ENCODE results near the gene AKAP4. TPM values are rescaled to one million over a fixed set of nuclear protein-coding genes. Genes with fewer than 3 reads are reported as not detected.

The AKAP4 gene, protein sequence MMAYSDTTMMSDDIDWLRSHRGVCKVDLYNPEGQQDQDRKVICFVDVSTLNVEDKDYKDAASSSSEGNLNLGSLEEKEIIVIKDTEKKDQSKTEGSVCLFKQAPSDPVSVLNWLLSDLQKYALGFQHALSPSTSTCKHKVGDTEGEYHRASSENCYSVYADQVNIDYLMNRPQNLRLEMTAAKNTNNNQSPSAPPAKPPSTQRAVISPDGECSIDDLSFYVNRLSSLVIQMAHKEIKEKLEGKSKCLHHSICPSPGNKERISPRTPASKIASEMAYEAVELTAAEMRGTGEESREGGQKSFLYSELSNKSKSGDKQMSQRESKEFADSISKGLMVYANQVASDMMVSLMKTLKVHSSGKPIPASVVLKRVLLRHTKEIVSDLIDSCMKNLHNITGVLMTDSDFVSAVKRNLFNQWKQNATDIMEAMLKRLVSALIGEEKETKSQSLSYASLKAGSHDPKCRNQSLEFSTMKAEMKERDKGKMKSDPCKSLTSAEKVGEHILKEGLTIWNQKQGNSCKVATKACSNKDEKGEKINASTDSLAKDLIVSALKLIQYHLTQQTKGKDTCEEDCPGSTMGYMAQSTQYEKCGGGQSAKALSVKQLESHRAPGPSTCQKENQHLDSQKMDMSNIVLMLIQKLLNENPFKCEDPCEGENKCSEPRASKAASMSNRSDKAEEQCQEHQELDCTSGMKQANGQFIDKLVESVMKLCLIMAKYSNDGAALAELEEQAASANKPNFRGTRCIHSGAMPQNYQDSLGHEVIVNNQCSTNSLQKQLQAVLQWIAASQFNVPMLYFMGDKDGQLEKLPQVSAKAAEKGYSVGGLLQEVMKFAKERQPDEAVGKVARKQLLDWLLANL
- total RNA-seq (2014; rRNA removed; shearing (Covaris generic)): not detected in 2 replicates
- polyA plus RNA-seq (2015; cell fraction: cytosol; rRNA removed): not detected in 2 replicates
- polyA plus RNA-seq (2015; cell fraction: nucleus; rRNA removed): not detected in 2 replicates

DNA sequence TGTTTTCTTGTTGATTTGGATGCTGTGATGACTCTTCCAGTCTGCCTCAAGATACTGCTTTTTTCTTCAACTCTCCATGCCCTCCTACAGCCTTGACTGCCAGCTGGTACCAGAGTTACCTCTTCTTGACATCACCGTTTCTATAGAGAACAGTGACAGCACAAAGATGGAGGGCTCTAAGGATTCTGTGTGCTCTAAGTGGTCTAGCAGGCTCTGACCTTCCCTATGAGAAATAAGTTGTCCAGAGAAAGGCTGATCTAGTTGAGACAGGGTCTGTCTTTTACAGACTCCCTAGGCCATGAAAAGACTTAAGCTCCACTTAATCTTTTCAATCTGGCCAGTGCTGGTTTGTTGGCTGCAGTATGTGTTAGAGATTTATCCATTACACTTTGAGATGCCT lies at the start of gene AKAP4:
Gene AKAP4, minus strand, starts transcription at position 101 of the 400 bp plus-strand sequence. CDS start 118 bp downstream, outside the sequence.
- DNase-seq (ENCODE audit: low read depth, low spot score): no peak
- in situ Hi-C loops (cut with HindIII; ENCODE audit: low pct_unique_long_range_greater_than_20kb, low sequenced_read_pairs): no loop called here

DNA sequence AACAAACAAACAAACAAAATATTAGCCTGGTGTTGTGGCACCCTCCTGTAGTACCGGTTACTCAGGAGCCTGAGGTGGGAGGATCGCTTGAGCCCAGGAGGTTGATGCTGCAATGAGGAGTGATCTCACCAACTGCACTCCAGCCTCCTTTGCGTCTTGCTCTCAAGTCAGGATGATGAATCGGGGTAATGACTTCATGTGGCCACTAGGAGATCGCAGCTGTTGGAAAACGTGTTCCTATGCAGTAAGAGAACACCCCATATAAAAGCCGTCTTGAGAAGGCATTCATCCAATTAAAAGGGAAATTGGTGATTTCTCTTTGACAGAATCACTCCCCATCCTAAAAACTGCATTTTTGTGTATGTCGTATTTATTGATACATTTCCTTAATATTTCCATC lies 10.7 kb upstream of the AKAP4 start:
- in situ Hi-C loops (cut with HindIII; ENCODE audit: low pct_unique_long_range_greater_than_20kb, low sequenced_read_pairs): no loop called here
- peak; percentile 52 for DNase-seq (ENCODE audit: low read depth, low spot score)

DNA sequence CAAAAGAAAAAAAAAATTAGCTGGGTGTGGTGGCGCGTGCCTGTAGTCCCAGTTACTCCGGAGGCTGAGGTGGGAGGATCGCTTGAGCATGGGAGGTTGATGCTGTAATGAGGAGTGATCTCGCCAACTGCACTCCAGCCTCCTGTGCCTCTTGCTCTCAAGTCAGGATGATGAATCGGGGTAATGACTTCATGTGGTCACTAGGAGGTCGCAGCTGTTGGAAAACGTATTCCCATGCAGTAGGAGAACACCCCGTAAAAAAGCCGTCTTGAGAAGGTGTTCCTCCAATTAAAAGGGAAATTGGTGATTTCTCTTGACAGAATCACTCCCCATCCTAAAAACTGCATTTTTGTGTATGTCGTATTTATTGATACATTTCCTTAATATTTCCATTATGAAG lies 5.9 kb upstream of the AKAP4 start:
- in situ Hi-C loops (cut with HindIII; ENCODE audit: low pct_unique_long_range_greater_than_20kb, low sequenced_read_pairs): no loop called here
- no peak for DNase-seq (ENCODE audit: low read depth, low spot score)

DNA sequence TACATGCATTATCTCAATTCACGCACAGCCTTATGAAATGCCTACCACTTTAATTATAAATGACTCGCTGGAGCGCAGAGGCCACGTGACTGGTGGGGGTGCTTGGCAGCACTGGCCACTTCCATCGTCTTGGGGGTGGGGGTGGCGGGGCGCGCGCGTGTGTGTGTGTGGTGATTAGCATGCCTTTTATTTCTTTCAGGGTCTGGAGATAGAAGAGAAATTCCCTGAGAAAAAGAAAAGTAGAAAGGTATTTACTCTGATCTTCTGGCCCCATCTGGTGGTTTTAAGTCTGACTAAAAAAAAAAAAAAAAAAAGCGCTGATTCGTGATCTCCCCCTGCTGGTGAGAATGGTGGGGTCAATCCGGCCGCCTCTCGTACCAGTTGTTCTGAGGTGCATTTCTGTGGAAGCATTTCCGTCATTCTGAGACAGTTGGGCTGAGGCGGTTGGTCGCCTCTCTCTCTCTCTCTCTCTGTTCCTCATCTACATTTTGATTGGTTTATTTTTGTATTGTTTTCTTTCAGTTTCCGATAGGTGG lies 3.6 kb upstream of the AKAP4 start, which contains the start of gene CCNB3:
Gene CCNB3, plus strand, starts transcription at position 402 of the 536 bp plus-strand sequence. CDS start 80,399 bp downstream, outside the sequence.
- in situ Hi-C loops (cut with HindIII; ENCODE audit: low pct_unique_long_range_greater_than_20kb, low sequenced_read_pairs): no loop called here
- peak; percentile 72 for DNase-seq (ENCODE audit: low read depth, low spot score)

DNA sequence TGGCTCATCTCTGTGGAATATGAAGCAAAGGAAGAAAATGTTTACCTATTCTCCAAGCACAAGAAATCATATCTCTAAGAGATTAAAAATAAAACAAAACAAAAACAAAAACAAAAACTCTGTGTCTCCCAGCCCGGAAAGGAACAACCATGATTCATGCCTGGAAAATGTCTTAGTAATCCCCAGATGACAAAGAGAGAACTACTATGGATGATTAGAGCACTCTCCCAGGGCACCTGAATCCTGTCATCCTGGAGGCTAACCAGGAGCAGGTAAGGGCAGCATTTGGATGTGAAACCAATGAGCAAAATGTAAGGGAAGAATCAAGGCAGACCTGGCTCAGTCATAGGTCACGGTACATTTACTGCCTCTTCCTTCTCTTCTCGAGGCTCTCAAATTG lies 1.7 kb upstream of the AKAP4 start:
- in situ Hi-C loops (cut with HindIII; ENCODE audit: low pct_unique_long_range_greater_than_20kb, low sequenced_read_pairs): no loop called here
- no peak for DNase-seq (ENCODE audit: low read depth, low spot score)

DNA sequence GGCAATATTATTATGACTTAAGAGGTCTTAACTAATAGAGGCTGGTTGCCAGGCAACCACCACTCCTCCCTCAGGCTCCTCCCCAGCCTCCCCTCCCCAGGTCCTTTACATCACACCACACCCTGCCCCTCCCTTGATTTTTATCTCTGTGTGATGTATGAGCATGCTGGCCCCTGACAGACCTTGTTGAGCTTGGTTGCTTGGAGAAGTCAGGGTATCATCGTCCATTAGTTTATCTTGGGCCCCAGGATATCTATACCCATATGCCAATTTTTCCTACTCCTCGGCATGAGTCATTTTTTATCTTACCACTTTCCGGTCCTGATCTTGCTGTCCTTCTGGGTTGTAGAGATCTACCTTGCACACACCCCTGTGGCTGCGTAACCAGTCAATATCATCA lies 2.5 kb downstream of the AKAP4 start:
- in situ Hi-C loops (cut with HindIII; ENCODE audit: low pct_unique_long_range_greater_than_20kb, low sequenced_read_pairs): no loop called here
- no peak for DNase-seq (ENCODE audit: low read depth, low spot score)

DNA sequence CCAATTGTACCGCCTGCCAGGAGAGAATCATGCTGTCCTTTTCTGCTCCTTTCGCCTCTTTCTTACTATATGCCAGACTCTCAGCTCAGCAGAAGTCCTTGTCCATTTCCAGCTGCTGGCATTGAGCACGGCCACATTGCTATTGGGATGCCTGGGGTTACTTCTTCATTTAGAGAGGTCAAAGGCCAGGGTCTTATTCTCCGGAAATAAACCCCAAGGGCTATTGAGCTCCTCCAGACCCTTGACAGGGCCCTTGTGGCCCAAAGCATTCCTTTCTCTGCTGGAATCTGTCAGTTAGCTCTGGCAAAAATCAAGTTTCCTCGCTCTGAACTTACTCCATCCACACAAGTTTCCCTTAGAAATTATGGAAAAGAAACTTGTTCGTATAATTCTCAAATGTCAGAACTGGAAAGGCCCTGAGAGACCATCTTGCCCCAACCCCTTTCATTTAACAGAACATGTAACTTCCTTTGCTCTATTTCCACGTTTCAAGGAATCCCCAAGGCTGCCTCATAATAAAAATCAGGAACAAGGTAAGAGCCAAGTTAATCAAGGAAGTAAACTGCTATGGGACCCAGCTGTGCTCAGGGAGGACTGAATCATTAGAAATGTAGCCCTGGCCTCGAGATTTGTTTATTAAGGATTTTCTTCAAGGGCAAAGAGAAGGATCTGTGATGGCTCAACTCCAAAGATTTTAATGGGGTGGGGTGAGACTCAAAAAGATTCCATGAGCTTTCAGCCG lies 11.8 kb downstream of the AKAP4 start:
- DNase-seq (ENCODE audit: low read depth, low spot score): no peak
- in situ Hi-C loops (cut with HindIII; ENCODE audit: low pct_unique_long_range_greater_than_20kb, low sequenced_read_pairs): no loop called here

DNA sequence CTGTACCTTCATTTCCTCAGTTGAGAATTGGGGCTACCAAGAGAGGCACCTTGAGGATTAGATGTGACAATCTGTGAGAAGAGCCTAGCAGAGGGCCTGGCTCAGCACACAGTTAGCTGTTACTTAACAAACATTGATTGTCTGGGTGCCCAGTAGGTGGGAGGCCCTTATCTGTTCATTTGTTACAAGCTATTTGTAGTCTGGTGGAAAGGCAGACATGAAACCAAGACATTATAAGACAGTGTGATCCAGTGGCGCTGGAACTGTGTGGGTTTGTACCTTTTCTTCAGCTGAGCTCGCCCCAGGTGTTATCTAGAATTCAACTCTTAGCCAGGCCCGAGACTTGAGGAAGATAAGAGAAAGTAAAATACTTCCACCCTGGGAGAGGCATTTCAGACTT lies 16.9 kb downstream of the AKAP4 start:
- no peak for DNase-seq (ENCODE audit: low read depth, low spot score)
- in situ Hi-C loops (cut with HindIII; ENCODE audit: low pct_unique_long_range_greater_than_20kb, low sequenced_read_pairs): no loop called here

DNA sequence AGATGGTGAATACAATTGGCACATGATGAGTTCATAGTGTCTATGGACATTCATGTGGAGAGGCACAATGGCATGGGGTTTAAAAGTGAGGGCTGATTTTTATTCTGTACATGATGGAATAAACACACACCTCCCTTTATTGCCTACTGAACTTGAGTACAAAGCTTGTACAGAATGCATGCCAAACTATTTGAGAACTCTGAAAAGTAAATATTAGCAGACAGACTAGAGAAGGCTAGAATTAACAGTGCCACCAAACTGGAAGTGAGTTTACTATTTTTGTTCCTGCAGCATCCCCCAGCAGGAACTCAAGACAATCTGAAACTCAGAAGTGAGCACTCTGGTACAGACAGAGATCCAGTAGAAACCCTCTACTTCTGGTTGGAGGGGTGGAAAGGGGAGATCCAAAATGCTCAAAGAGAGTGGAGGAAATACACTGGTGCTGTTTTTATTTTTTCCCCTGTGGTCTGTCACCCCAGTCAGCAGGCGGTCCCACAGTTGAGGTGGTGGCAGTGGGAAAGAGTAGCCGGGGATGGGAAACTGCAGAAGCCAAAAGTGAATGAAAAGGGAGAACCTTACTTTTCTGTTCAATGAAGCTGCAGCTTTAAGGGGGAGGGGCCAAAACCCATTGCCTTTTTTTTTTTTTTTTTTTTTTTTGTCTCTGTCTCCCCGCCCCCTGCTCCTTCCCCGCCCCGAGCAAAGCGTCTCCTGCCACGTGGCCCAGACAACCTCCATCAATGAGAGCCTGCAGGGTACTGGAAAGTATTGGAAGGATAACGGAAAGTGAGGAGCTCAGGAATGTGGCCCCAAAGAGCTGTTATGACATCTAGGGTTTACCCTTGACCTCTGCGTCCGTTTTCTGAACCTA lies 20.5 kb downstream of the AKAP4 start:
- in situ Hi-C loops (cut with HindIII; ENCODE audit: low pct_unique_long_range_greater_than_20kb, low sequenced_read_pairs): no loop called here
- DNase-seq (ENCODE audit: low read depth, low spot score): peak; percentile 24

DNA sequence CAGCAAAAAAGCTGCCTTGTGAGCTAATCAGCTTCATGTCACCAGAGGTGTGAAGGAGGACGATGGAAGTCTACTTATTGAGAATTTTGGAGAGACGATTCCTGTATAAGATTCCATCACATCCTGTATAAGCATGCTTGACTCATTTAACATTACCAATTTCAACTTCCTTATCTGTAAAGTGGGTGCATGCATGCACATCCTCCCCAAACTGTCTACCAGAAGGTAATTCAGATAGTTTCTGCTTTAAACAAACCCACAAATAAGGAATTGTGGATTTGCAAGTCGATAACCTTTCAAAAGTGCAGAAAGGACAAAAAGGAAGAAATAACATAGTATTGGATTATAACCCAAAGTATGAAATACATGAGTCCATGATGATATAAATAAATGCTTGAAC lies 31.1 kb downstream of the AKAP4 start:
- no peak for DNase-seq (ENCODE audit: low read depth, low spot score)
- in situ Hi-C loops (cut with HindIII; ENCODE audit: low pct_unique_long_range_greater_than_20kb, low sequenced_read_pairs): no loop called here

DNA sequence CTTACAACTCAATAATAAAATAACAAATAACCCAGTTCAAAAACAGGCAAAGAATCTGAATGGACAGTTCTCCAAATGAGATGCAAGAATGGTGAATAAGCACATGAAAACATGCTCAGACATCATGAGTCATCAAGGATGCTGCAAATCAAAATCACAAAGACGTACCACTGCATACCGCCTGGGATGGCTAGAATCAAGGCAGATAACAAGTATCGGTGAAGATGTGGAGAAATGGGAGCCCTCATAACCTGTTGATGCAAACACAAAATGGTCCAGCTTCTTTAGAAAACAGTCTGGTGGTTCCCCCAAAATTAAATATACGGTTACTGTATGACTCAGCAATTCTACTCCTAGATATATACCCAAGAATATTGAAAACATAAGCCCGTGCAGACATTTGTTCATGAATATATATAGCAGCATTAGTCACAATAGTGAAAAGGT lies 32.5 kb downstream of the AKAP4 start:
- no peak for DNase-seq (ENCODE audit: low read depth, low spot score)
- in situ Hi-C loops (cut with HindIII; ENCODE audit: low pct_unique_long_range_greater_than_20kb, low sequenced_read_pairs): no loop called here

DNA sequence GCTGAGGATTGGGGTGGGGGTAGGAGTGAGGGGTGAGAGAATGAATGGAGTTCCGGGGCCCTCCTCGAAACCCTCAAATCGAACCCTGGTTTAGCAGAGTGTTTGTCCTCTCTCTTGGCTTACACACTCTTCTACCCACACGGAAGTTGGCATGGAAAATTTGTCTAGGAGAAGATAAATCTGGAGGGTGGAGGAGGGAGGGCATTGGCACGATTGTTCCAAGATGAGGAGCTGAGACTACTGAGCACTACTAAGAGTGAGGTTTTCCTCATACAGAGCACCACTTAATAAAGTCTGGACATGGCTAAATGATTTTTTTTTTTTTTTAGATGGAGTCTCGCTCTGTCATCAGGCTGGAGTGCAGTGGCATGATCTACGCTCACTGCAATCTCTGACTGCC lies 33.4 kb downstream of the AKAP4 start:
- in situ Hi-C loops (cut with HindIII; ENCODE audit: low pct_unique_long_range_greater_than_20kb, low sequenced_read_pairs): no loop called here
- DNase-seq (ENCODE audit: low read depth, low spot score): no peak

DNA sequence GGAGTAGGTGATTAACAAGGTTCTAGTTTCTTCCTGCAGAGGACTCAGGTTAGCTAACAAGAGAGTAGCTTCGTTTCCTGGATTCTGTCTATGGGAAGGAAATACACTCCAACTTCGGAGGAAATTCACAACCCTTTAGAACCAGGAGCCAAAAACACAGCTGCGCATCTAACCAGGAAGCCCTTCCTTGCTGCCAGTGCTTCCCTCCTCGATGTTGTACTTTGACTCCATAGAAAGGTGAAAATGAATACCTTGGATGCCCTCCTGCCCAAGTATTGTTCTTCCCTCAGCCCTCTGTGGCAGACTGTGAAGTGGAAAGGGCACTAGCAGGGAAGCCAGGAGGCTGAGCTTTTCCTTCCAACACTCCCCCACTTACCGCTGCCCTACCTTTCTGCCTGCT lies 35.1 kb downstream of the AKAP4 start:
- DNase-seq (ENCODE audit: low read depth, low spot score): no peak
- in situ Hi-C loops (cut with HindIII; ENCODE audit: low pct_unique_long_range_greater_than_20kb, low sequenced_read_pairs): no loop called here

DNA sequence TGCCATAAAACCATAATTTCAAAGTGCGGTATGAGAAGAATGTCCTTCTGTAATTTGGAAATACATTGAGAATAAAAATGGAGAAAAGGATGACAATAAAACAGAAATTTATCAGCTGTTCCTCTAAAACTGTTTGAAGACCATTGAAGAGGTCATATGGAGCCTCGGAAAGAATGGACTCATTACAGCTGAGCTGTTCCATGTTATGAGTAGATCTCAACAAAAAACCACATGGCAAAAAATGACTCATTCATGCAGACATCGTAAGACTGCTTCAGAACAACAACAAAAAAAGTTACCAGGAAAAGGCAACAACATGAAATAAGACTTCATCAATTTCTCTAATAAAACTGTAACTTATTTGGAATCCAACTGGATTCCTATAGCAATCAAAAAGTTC lies 39.7 kb downstream of the AKAP4 start:
- in situ Hi-C loops (cut with HindIII; ENCODE audit: low pct_unique_long_range_greater_than_20kb, low sequenced_read_pairs): no loop called here
- peak; percentile 4 for DNase-seq (ENCODE audit: low read depth, low spot score)

DNA sequence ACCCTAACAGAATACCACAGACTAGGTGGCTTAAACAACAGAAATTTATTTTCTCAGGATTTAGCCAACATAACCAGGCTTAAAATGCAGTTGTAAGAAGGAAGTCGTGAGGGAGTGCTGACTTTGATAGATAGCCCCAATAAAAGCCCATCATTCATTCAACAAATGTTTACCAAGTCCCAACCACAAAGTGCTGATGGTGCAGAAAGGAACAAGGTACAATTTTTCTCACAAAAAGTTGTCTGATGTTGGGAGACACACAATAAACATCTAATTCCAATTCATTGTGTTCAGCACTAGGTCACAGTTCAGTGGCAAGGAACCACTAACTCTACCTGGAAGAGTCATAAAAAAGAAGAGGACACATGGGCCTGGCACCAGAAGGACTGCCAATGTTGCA lies 42.2 kb downstream of the AKAP4 start:
- in situ Hi-C loops (cut with HindIII; ENCODE audit: low pct_unique_long_range_greater_than_20kb, low sequenced_read_pairs): no loop called here

DNA sequence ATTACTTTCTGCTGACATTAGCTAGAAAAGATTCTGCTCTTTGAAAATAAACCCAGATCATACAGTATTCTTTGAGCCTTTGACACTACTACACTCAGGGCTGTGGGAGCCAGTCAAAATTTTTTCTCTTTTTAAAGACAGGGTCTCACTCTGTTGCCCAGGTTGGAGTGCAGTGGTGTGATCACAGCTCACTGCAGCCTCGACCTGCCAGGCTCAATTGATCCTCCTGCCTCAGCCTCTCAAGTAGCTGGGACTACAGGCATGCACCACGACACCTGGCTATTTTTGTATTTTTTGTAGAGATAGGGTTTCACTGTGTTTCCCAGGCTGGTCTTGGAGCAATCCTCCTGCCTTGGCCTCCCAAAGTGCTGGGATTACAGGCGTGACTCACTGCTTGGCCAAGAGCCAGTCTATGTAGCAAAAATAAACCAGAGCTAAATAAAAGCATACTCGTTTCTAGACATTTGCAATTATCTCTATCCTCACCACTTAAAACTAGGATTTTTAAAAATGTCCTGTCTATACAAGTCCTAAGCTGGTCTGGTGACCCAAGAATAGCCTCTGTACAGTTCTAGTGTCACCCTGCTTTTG lies 43.2 kb downstream of the AKAP4 start:
- in situ Hi-C loops (cut with HindIII; ENCODE audit: low pct_unique_long_range_greater_than_20kb, low sequenced_read_pairs): no loop called here
- no peak for DNase-seq (ENCODE audit: low read depth, low spot score)

More for the DNA sequence above, 42.2 kb downstream of the AKAP4 start:
- no peak for DNase-seq (ENCODE audit: low read depth, low spot score)

Measured in SK-MEL-5 (cell line).